Fibroblast of lung (primary cell): ENCODE results near the gene ITIH6. TPM values are rescaled to one million over a fixed set of nuclear protein-coding genes. Genes with fewer than 3 reads are reported as not detected.

ENCODE experiments used
- DNase-seq, 2 donors: peaks; one replicate each; pipeline versions ENCODE4 v3.0.0 to v3.0.0-alpha.2; 2010; ENCODE audit warnings: low read depth in 2 of 2
- H2AFZ ChIP-seq: 2 replicates; pipeline ENCODE4 v1.5.1; 2012; ENCODE audit warnings: low read length, control low read depth, inconsistent platforms
- H3K27ac ChIP-seq: 2 replicates; pipeline ENCODE4 v1.5.1; 2011; ENCODE audit warnings: low read length, control low read depth; ENCODE audit not compliant: insufficient read depth
- H3K27me3 ChIP-seq: 2 replicates; pipeline ENCODE4 v1.5.1; 2011; ENCODE audit warnings: mild to moderate bottlenecking, low read length; ENCODE audit not compliant: control insufficient read depth, insufficient read depth
- H3K36me3 ChIP-seq: 2 replicates; pipeline ENCODE4 v1.5.1; 2011; ENCODE audit warnings: low read length; ENCODE audit not compliant: control insufficient read depth, insufficient read depth
- H3K4me1 ChIP-seq: 2 replicates; pipeline ENCODE4 v1.5.1; 2011; ENCODE audit warnings: low read length; ENCODE audit not compliant: control insufficient read depth, insufficient read depth; ENCODE audit errors: extremely low read depth
- H3K4me2 ChIP-seq: 2 replicates; pipeline ENCODE4 v1.5.1; 2011; ENCODE audit warnings: low read length, control low read depth; ENCODE audit not compliant: insufficient read depth; ENCODE audit errors: extremely low read depth
- H3K4me3 ChIP-seq, 4 experiments: fragments of 200-600 bp in 1 of 4; sonication (generic) in 1 of 4; replicated peaks in 1 of 4; 2 replicates each; pipeline ENCODE4 v1.5.1; 2011 to 2016; ENCODE audit warnings: low read length in 4 of 4, low read depth in 3 of 4, mild to moderate bottlenecking in 3 of 4, control low read depth in 2 of 4, inconsistent platforms in 1 of 4, mixed read lengths in 1 of 4; ENCODE audit not compliant: insufficient read depth in 1 of 4; ENCODE audit errors: control extremely low read depth in 1 of 4
- H3K79me2 ChIP-seq: 2 replicates; pipeline ENCODE4 v1.5.1; 2012; ENCODE audit warnings: mild to moderate bottlenecking, low read length, inconsistent platforms; ENCODE audit not compliant: control insufficient read depth, insufficient read depth
- H3K9ac ChIP-seq: 2 replicates; pipeline ENCODE4 v1.5.1; 2011; ENCODE audit warnings: mild to moderate bottlenecking, low read length, control low read depth; ENCODE audit not compliant: insufficient read depth
- H3K9me3 ChIP-seq: 2 replicates; pipeline ENCODE4 v1.5.1; 2012; ENCODE audit warnings: low read depth, low read length; ENCODE audit not compliant: control insufficient read depth, insufficient read depth
- H4K20me1 ChIP-seq: 2 replicates; pipeline ENCODE4 v1.5.1; 2011; ENCODE audit warnings: low read length; ENCODE audit not compliant: control insufficient read depth, insufficient read depth; ENCODE audit errors: extremely low read depth
- CTCF ChIP-seq, 2 donors: IDR thresholded peaks in 1 of 2; conservative IDR thresholded peaks in 1 of 2; 1 replicate in 1 of 2; 2 replicates in 1 of 2; pipeline ENCODE4 v1.5.1; 2011 to 2012; ENCODE audit warnings: low read length in 2 of 2, control low read depth in 1 of 2, inconsistent platforms in 1 of 2, low read depth in 1 of 2, mild to moderate bottlenecking in 1 of 2
- EZH2 ChIP-seq: IDR thresholded peaks from 2 replicates; pipeline ENCODE4 v1.5.1; 2012; ENCODE audit warnings: low read length, control low read depth, mild to moderate bottlenecking; ENCODE audit errors: missing control alignments
- polyA plus RNA-seq, 2 donors: library from polyadenylated mRNA; depleted of rRNA in 1 of 2; stranded (reverse) in 1 of 2; unstranded in 1 of 2; fragments of >200 nt; gene quantifications; 2 replicates each; pipeline ENCODE4 v1.2.1, GENCODE V29; 2011 to 2012; ENCODE audit warnings: missing spikeins in 1 of 2
- total RNA-seq: library from RNA; depleted of rRNA; stranded (reverse); fragments of >200 nt; gene quantifications from 2 replicates; pipeline ENCODE4 v1.2.1, GENCODE V29; 2014

The ITIH6 gene
- total and polyA plus RNA-seq, 2 donors (not counting 1 experiment from before 2014, with no cell fraction given) = not detected

GRCh38 chrX:54711735-54712134, 86.3 kb downstream of the ITIH6 start:
- Histone ChIP-seq H4K20me1 (no peaks in the 10 kb centered on the region), H3K79me2 (no peaks in the 10 kb centered on the region), H3K9me3 (no peaks in the 10 kb centered on the region), H3K9ac (no peak overlapping the region), H3K4me2 (no peak overlapping the region), H3K4me3 (no peak overlapping the region), H3K27me3 (no peaks in the 10 kb centered on the region), H3K4me1 (no peaks in the 10 kb centered on the region), H2AFZ (no peak overlapping the region), H3K27ac (no peak overlapping the region), H3K36me3 (no peaks in the 10 kb centered on the region)
- no peak for TF ChIP-seq EZH2
- TF ChIP-seq CTCF (conservative IDR thresholded peaks at IDR 0.05 in 1 of 2, IDR thresholded peaks at IDR 0.05 in 1 of 2; ENCODE audit: low read depth in 1 of 2, low read length in 2 of 2) = no peak
- no peak for DNase-seq

GRCh38 chrX:54710920-54711319, 87.1 kb downstream of the ITIH6 start:
- Histone ChIP-seq H3K9ac (no peak overlapping the region), H4K20me1 (no peaks in the 10 kb centered on the region), H3K4me3 (no peak overlapping the region), H3K27me3 (no peaks in the 10 kb centered on the region), H3K4me2 (no peak overlapping the region), H3K9me3 (no peaks in the 10 kb centered on the region), H3K27ac (no peak overlapping the region), H2AFZ (no peak overlapping the region), H3K4me1 (no peaks in the 10 kb centered on the region), H3K79me2 (no peaks in the 10 kb centered on the region), H3K36me3 (no peaks in the 10 kb centered on the region)
- no peak for DNase-seq
- TF ChIP-seq CTCF (conservative IDR thresholded peaks at IDR 0.05 in 1 of 2, IDR thresholded peaks at IDR 0.05 in 1 of 2; ENCODE audit: low read depth in 1 of 2, low read length in 2 of 2) (no peak), EZH2 (no peak)

GRCh38 chrX:54708404-54708803, 89.7 kb downstream of the ITIH6 start:
- Histone ChIP-seq H3K9ac (no peak overlapping the region), H3K4me1 (no peaks in the 10 kb centered on the region), H4K20me1 (no peaks in the 10 kb centered on the region), H3K36me3 (no peaks in the 10 kb centered on the region), H3K79me2 (no peaks in the 10 kb centered on the region), H3K27me3 (no peaks in the 10 kb centered on the region), H3K9me3 (no peaks in the 10 kb centered on the region), H2AFZ (no peak overlapping the region), H3K27ac (no peak overlapping the region), H3K4me3 (no peak overlapping the region), H3K4me2 (no peak overlapping the region)
- no peak for DNase-seq
- TF ChIP-seq EZH2 (no peak), CTCF (conservative IDR thresholded peaks at IDR 0.05 in 1 of 2, IDR thresholded peaks at IDR 0.05 in 1 of 2; ENCODE audit: low read depth in 1 of 2, low read length in 2 of 2) (no peak)

Other genes starting within 250 kb of the ITIH6 start
- gene MAGED2, start 9.5 kb upstream of the ITIH6 start, total RNA-seq = 148 and 177 TPM in 2 replicates
- 205 and 312 TPM in 2 replicates for gene MAGED2, start 9.5 kb upstream of the ITIH6 start, polyA plus RNA-seq
- gene TRO, start 122.6 kb upstream of the ITIH6 start, total RNA-seq = 11.3 and 13.0 TPM in 2 replicates
- 9.0 and 13.6 TPM in 2 replicates for gene TRO, start 122.6 kb upstream of the ITIH6 start, polyA plus RNA-seq
- under 0.01 TPM in 1 of 2 replicates, not detected in the other for gene PFKFB1, start 195.9 kb upstream of the ITIH6 start, total RNA-seq
- 0.10 TPM in 1 of 2 replicates, not detected in the other for gene PFKFB1, start 195.9 kb upstream of the ITIH6 start, polyA plus RNA-seq
- 4.6 and 4.8 TPM in 2 replicates for gene APEX2, start 202.1 kb upstream of the ITIH6 start, total RNA-seq
- 11.0 and 19.3 TPM in 2 replicates for gene APEX2, start 202.1 kb upstream of the ITIH6 start, polyA plus RNA-seq
- gene ALAS2, start 232.7 kb upstream of the ITIH6 start, total RNA-seq = not detected in 2 replicates
- gene ALAS2, start 232.7 kb upstream of the ITIH6 start, polyA plus RNA-seq = not detected in 2 replicates